GM19455 (cell line): ENCODE data around the gene GALNT2.

Source experiments
- ATAC-seq: cut with Tn5 transposase; IDR thresholded peaks from one replicate; pipeline ENCODE4 v1.9.1; 2021; ENCODE audit not compliant: unreplicated experiment

GALNT2 gene

GRCh38 chr1:230176326-230176725 is 109.3 kb downstream of the GALNT2 start:
- ATAC-seq: no peak

GRCh38 chr1:230176871-230177411 is 109.9 kb downstream of the GALNT2 start:
- ATAC-seq: no peak

- ATAC-seq: no peak
Observed at GRCh38 chr1:230179249-230179648, 112.2 kb downstream of the GALNT2 start.

GRCh38 chr1:230185076-230186001 is 118.3 kb downstream of the GALNT2 start:
- no peak for ATAC-seq

- no peak for ATAC-seq
Observed at GRCh38 chr1:230186003-230186863, 119.2 kb downstream of the GALNT2 start.

GRCh38 chr1:230186874-230187273 is 119.8 kb downstream of the GALNT2 start:
- no peak for ATAC-seq

- no peak for ATAC-seq
Observed at GRCh38 chr1:230187290-230187689, 120.3 kb downstream of the GALNT2 start.

- no peak for ATAC-seq
Observed at GRCh38 chr1:230188826-230189225, 121.8 kb downstream of the GALNT2 start.

- no peak for ATAC-seq
Observed at GRCh38 chr1:230189341-230189740, 122.3 kb downstream of the GALNT2 start.

- no peak for ATAC-seq
Observed at GRCh38 chr1:230189824-230190223, 122.8 kb downstream of the GALNT2 start.

- no peak for ATAC-seq
Observed at GRCh38 chr1:230191079-230191804, 124.2 kb downstream of the GALNT2 start.

GRCh38 chr1:230191855-230192254 is 124.8 kb downstream of the GALNT2 start:
- ATAC-seq: no peak

- no peak for ATAC-seq
Observed at GRCh38 chr1:230194525-230194924, 127.5 kb downstream of the GALNT2 start.

GRCh38 chr1:230195199-230195598 is 128.2 kb downstream of the GALNT2 start:
- ATAC-seq: no peak

GRCh38 chr1:230196077-230196476 is 129.0 kb downstream of the GALNT2 start:
- ATAC-seq: no peak

GRCh38 chr1:230197644-230198567 is 130.9 kb downstream of the GALNT2 start:
- no peak for ATAC-seq

GRCh38 chr1:230199034-230199433 is 132.0 kb downstream of the GALNT2 start:
- no peak for ATAC-seq

- no peak for ATAC-seq
Observed at GRCh38 chr1:230199554-230199953, 132.5 kb downstream of the GALNT2 start.

- ATAC-seq: no peak
Observed at GRCh38 chr1:230200276-230200675, 133.2 kb downstream of the GALNT2 start.

- no peak for ATAC-seq
Observed at GRCh38 chr1:230201445-230201844, 134.4 kb downstream of the GALNT2 start.
